ENCODE results near the gene INPP4B.
"Not testable (repeated sequence)": the region's sequence is repeated elsewhere in the genome, so short reads cannot be mapped to it uniquely, and the experiment has no call there.

Gene INPP4B

GRCh38 chr4:142683503-142683902 is 162.6 kb downstream of the INPP4B start:
- DNase-seq (ENCODE audit: low read depth) = no peak

- DNase-seq (ENCODE audit: low read depth) = no peak
Observed at GRCh38 chr4:142671516-142671915, 174.6 kb downstream of the INPP4B start.

- DNase-seq (ENCODE audit: low read depth) = no peak
Observed at GRCh38 chr4:142663828-142664227, 182.3 kb downstream of the INPP4B start.

GRCh38 chr4:142660728-142661127 is 185.4 kb downstream of the INPP4B start:
- no peak for DNase-seq (ENCODE audit: low read depth)

- no peak for DNase-seq (ENCODE audit: low read depth)
Observed at GRCh38 chr4:142656178-142656577, 189.9 kb downstream of the INPP4B start.

GRCh38 chr4:142648378-142648777 is 197.7 kb downstream of the INPP4B start:
- no peak for DNase-seq (ENCODE audit: low read depth)

- DNase-seq (ENCODE audit: low read depth) = no peak
Observed at GRCh38 chr4:142645475-142646108, 200.5 kb downstream of the INPP4B start.

- not testable (repeated sequence) for DNase-seq (ENCODE audit: low read depth)
Observed at GRCh38 chr4:142644628-142645027, 201.5 kb downstream of the INPP4B start.

GRCh38 chr4:142637614-142638013 is 208.5 kb downstream of the INPP4B start:
- no peak for DNase-seq (ENCODE audit: low read depth)

- DNase-seq (ENCODE audit: low read depth) = no peak
Observed at GRCh38 chr4:142631836-142632235, 214.3 kb downstream of the INPP4B start.

- DNase-seq (ENCODE audit: low read depth) = no peak
Observed at GRCh38 chr4:142615324-142615665, 230.8 kb downstream of the INPP4B start.

- DNase-seq (ENCODE audit: low read depth) = no peak
Observed at GRCh38 chr4:142614621-142615323, 231.3 kb downstream of the INPP4B start.

- no peak for DNase-seq (ENCODE audit: low read depth)
Observed at GRCh38 chr4:142607976-142608375, 238.1 kb downstream of the INPP4B start.

- DNase-seq (ENCODE audit: low read depth) = no peak
Observed at GRCh38 chr4:142600952-142601351, 245.1 kb downstream of the INPP4B start.

- no peak for DNase-seq (ENCODE audit: low read depth)
Observed at GRCh38 chr4:142598132-142598531, 248.0 kb downstream of the INPP4B start.

- no peak for DNase-seq (ENCODE audit: low read depth)
Observed at GRCh38 chr4:142596595-142596994, 249.5 kb downstream of the INPP4B start.

GRCh38 chr4:142596121-142596520 is 250.0 kb downstream of the INPP4B start:
- DNase-seq (ENCODE audit: low read depth) = no peak

- DNase-seq (ENCODE audit: low read depth) = no peak
Observed at GRCh38 chr4:142595222-142595871, 250.8 kb downstream of the INPP4B start.

GRCh38 chr4:142585411-142585810 is 260.7 kb downstream of the INPP4B start:
- no peak for DNase-seq (ENCODE audit: low read depth)

- no peak for DNase-seq (ENCODE audit: low read depth)
Observed at GRCh38 chr4:142583708-142584107, 262.4 kb downstream of the INPP4B start.

- DNase-seq (ENCODE audit: low read depth) = no peak
Observed at GRCh38 chr4:142582340-142582739, 263.8 kb downstream of the INPP4B start.

- DNase-seq (ENCODE audit: low read depth) = no peak
Observed at GRCh38 chr4:142581881-142582280, 264.2 kb downstream of the INPP4B start.

- DNase-seq (ENCODE audit: low read depth) = no peak
Observed at GRCh38 chr4:142579443-142579842, 266.7 kb downstream of the INPP4B start.

Data from stimulated activated CD8-positive, alpha-beta memory T cell treated with anti-CD3 and anti-CD28 coated beads, Interleukin-4, amount 100 ng/mL, for 24 hours (primary cell).